Measurements from ENCODE around the gene MCCD1.
A peak's percentile ranks its signal among the peaks of the same experiment; 100 is the strongest.

MCCD1 gene

DNA sequence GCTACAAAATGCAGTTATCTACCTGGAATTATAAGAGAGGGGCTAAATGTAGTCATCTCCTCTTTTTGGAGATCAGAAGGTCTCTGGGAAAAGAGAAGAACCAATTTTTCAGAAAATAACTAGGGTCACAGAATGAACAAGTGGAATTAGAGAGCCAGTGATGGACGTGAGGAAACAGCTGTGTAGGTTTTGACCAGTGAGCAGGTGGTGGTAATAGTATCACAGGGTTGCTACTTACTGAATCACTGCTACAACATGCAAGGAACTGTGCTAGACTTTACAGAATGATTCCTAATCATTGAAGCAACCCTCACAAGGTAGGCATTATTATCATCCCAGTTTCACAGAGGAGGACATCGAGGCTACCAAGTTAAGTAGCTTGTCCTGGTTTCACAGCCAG is 15.9 kb downstream of the MCCD1 start:
- DNase-seq, result no peak

DNA sequence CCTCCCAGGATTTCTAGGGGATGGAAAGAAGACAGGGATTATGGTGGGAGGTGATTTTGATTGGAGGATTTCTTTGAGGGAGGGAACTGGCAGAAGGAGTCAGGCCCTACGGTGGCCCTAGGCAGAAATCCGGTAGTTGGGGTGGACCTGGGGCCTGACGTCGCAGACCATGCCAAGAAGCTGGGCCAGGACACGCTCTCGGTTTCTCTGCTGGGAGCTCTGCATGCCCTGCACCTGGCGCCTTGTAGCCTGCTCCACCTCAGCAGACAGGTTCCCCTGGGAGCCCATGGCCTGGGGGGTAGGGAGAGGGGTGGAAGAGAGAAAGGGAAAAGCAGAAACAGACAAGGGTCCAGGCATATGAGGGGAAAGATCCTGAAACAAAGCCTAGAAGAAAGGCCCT is 16.5 kb downstream of the MCCD1 start:
- no peak for DNase-seq

DNA sequence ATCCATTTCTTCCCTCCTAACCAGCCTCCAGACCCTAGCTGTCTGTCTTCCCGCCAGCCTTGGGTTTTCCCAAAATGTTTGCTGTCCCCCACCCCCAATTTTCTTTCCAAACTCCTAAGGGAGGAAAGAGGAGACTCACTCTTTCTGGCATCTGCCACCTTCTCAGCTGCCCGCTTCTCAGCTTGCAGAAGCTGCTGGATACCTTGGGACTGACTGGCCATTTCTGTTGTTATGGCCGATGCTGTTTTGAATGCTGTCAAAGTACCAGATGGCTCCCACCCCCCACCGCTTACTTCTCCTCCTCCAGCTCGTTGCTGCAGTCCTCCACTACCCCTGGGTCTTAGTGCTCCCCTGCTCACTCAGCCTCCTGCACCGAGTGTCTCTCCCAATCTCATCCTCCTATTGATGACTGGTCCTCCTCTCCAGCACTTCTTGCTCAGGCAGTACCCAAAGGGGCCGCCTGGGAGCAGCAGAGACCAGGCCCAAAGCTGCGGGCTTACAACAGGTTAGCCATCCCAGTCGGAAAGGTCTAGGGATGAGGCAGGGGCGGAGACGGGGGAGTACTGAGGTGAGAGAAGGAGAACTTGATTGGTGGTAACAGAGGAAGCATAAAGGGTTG is 17.7 kb downstream of the MCCD1 start, which contains the start of gene ATP6V1G2:
ATP6V1G2 (minus strand) TSS at position 270 of the 619 bp plus-strand sequence; CDS start at position 221, 49 bp downstream.
- peak; percentile 86 to 88 for DNase-seq

DNA sequence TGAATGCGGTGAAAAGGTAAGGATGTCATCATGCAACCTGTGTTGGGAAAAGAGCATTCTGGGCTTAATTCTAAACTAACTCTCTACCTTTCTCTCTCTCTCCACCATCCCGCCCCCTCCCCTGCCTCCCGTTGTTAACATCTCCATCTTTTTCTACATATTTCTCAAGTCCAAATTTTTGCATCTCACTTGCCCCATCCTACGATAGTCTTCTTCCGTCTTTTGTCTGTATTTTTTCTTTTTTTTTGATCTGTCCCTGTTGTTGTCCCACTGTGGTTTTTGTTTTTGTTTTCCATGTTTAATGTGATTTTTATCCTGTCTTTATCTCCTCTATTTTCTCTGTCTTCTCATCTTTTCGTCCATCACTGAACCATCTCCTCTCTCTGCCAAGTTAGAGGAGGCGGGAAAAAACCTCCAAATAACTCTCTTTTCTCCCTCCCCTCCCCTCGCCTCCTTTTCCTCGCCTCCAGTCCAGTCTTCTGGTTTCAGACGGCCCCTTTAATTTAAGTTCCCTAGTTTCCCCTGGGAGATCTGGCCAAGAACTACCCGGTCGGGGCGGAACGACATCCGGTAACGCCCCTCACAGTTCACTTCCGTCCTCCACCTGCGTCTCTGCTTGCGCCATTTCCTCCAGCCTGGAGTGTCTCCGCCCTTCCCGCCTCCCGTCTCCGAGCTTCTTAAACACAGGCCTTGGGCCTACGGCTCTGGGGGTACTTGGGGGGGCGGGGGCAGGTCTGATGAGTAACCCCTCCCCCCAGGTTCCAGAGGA is 18.4 kb downstream of the MCCD1 start, which contains the start of gene NFKBIL1:
NFKBIL1 (plus strand) TSS at position 651 of the 769 bp plus-strand sequence; CDS start at position 738, 87 bp downstream.
- DNase-seq, result peak; percentile 91 to 95

DNA sequence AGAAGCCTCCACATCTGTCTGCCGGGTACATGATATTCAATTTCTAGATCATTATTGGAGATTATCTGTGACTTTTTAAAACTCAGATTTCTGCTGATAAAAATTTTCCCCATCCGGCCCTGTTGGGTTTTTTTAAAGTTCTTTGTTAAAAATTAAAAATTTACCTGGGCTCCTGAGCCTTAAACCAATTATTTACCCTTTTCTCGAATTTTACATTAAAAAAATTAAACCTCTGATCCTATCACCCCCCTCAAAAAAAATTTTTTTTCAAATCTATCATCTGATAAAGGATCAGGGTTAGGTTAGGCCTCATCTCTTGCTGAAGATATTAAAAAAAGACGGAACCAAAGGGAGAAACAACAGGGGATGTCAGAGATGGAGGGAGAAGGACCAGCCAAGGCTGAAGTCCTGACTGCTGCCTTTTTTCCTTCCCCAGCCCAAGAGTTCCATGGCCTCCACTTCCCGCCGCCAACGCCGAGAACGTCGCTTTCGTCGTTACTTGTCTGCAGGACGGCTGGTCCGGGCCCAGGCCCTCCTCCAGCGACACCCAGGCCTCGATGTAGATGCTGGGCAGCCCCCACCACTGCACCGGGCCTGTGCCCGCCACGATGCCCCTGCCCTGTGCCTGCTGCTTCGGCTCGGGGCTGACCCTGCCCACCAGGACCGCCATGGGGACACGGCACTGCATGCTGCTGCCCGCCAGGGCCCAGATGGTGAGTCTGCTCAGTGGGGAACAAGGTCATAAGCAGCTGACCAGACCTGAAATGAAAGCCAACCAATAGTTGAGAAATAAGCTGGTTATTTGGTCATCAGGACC is 19.2 kb downstream of the MCCD1 start:
- DNase-seq, result no peak

DNA sequence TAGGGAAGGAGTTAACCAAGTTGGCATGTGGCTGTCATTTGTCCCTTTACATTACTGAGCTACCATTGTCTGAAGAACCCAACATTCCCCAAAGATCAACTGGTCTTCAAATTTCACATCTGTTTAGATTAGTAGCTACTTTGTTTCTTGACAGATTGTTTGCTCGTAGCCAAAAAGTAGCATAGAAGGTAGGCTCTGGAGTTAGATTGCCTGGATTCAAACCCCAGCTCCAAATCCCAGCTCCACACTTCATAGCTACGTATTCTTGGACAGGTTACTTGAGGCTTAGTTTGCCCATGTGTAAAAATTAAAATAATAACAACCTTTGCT is 19.7 kb downstream of the MCCD1 start:
- no peak for DNase-seq

DNA sequence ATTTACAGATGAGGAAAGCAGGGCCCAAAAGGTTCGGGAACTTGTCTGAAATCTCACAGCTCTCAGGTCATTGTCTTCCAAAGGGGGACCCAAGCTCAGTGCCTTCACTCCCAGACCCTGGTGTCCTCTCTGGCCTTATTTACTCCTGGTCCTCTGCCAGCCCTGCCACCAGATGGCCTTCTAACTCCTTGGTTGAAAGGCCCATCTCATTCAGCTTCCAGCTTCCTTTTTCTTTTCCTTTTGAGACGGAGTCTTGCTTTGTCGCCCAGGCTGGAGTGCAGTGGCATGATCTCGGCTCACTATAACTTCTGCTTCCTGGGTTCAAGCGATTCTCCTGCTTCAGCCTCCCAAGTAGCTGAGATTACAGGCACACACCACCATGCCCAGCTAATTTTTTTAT is 22.6 kb downstream of the MCCD1 start:
- DNase-seq, result peak; percentile 79

DNA sequence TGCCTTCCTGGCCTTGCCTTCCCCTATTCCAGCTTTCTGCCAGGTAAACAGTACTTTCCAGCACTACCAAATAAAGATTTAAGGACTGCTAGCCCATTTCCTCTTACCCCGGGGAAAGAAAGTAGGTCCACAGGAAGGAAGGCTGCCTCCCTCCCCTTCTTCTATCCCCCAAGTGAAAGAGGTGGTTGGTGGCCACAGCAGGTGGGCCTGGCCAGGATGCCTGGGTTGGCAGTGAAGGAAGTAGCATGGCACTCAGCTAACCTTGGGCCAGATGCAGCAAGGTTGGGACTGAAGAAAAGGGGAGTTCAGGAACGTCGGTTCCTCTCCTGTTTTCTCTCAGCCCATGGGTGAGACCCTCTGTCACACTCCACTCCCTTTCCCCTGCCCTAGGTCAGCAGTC is 27.5 kb downstream of the MCCD1 start:
- no peak for DNase-seq

DNA sequence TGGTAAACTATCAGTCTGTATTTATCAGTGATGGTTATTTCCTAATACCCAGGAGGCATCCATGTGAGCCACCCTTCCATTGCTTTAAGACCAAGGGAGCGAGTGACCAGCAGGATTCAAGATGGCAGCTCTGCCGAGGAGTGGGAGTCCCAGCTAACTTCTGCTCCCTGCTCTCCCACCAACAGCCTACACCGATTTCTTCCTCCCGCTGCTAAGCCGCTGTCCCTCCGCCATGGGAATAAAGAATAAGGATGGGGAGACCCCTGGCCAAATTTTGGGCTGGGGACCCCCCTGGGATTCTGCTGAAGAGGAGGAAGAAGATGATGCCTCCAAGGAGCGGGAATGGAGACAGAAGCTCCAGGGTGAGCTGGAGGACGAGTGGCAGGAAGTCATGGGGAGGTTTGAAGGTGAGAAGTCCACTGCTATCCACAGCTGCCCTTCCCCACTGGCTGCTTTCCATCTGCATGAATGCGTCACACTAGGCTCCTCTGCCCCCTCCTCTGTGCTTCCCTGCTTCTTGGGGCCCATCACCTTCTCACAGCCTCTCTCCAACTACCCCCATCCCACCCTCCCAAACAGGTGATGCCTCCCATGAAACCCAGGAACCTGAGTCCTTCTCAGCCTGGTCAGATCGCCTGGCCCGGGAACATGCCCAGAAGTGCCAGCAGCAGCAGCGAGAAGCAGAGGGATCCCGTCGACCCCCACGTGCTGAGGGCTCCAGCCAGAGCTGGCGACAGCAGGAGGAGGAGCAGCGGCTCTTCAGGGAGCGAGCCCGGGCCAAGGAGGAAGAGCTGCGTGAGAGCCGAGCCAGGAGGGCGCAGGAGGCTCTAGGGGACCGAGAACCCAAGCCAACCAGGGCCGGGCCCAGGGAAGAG is 28.9 kb downstream of the MCCD1 start:
- DNase-seq, result no peak

DNA sequence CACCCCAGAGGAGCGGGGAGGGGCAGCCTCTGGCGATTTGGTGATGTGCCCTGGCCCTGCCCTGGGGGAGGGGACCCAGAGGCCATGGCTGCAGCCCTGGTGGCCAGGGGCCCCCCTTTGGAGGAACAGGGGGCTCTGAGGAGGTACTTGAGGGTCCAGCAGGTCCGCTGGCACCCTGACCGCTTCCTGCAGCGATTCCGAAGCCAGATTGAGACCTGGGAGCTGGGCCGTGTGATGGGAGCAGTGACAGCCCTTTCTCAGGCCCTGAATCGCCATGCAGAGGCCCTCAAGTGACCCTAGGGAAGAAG is 29.5 kb downstream of the MCCD1 start:
- DNase-seq, result no peak

DNA sequence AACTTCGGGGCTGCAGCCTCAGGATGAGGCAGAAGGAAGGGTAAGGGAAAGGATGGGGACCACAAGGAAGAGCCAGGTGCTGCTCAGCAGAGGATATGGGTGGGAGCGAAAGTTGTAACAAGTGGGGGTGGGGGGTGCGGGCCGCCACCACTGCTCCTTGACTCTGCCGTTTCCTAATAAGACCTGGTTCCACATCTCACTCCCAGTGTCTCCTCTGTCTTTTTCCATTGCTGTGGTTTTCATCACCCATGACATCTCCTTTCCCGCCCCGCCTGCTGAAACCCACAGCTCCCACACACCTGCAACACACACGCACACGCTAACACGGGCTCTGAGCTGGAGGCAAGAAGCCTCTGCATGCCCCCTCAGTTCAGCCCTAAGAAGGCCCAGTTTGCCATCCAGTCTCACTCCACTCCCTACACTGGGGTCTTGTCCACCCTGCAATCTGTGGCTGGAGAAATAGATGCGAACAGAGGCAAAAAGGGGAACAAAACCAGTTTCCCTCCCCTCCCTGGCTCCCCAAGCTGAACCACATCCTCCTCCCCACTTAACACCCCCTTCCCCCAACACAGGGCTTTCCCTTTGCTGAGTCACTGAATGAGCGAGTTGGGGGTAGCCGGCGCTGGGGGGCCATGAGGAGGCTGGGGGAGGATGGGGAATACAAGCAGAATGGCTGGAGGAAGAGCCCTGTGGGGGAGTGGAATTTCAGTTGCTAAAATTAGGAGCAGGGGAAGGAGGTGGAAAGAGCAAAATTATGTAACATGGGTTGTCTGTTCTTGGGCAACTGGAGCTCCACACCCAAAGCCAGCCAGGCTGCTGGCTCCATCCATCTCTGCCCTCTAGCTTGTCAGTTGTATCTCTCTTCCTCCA is 30.1 kb downstream of the MCCD1 start:
- DNase-seq, result peak; percentile 71 to 83

DNA sequence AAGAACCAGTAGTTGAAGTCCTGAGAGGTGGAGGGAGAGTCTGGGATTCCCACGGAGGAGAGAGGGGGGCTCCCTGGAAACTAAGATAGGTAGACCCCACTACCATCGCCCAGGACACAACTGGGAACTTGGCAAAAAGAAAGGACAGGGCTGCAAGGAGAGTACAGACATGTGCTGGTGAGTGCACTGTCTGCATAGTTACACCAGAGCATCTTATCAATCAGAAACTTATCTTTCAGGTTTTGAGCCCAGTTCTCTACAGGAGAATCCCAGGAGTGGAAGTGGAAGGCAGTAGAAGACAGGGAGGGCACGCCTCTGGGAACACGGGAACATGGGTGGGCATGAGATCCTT is 30.8 kb downstream of the MCCD1 start:
- no peak for DNase-seq

DNA sequence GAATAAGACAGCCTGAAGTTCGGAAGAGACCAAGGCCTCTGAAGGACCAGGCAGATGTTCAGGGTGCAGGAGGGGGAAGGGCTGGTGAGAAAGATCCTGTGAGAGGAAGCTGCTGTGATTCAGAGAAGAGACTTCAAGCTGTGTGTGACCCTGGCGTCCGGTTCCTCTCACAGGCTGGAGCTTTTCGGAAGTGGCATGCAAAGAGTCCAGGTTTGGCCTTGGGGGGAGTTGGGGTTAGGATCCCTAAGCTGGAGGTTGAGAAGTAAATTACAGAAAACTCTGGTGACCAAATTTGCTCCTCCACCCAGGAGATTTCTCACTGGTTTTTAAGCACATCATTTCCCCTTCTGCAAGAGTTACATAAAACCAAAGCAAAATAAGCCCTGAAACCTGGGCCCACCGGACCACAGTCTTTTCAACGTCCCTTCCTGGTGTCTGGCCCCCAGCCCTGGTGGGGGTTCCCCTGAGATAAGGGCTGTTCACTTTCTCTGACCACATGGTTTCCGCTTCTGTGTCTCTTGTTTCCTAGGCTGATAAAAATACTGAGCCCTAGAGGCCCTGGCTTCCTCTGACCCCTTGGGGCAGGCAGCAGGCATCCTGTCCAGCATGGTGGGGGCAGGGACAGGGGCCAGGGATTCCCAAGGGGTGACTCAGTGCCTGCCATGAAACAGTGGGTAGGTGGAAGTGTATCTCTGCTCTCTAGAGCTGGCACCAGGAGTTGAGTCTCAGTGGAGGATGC is 31.4 kb downstream of the MCCD1 start:
- peak; percentile 61 to 78 for DNase-seq

DNA sequence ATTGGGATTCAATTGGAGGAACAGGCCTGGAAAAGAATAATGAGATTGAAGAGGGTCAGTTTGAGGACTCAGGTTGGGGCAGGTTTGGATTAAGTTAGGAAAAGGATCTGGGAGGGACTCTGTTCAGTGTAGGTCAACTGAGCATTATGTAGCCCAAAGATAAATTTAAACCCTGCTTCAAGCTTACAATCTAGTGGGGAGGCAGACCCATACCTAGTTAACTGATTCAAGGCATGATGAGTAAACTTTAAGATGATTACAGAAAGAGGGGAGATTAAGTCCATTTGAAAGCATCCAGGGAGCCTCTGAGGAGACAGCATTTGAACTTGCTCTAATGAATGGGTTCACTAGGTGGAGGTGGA is 31.9 kb downstream of the MCCD1 start:
- DNase-seq, result no peak

DNA sequence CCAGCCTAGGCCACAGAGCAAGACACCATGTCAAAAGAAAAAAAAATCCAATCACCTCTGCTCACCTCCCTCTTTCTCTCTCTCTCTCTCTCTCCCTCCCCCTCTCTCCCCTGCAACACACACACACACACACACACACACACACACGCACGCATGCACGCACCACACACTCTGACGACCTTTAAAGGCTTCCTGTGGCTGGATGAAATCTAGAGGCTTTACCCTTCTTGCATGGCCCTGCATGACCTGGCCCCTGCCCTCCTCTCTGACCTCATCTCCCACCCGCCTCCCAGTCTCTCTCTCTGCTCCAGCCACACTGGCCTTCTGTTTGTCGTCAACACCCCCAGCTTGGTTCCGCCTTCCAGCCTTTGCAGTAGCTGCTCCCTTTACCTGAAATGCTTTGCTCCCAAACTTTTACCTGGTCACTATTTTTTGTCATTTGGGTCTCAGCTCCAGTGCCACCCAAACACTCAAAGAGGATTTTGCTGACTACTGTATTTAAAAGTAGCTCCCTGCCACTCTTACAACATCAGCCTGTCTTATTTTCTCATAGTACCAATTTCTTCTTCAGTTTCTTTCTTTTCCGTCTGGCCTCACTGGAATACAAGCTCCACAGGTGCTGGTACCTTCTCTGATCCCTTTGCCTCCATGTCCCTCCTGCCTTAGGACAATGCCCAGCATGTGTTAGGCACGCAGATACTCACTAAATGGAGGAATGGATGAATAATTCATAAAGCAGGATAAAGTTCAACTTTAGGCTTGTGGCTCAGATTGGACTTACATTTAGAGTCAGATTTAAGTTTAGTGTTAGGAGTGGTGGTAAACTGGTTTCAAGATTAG is 39.0 kb downstream of the MCCD1 start:
- peak; percentile 47 to 51 for DNase-seq

DNA sequence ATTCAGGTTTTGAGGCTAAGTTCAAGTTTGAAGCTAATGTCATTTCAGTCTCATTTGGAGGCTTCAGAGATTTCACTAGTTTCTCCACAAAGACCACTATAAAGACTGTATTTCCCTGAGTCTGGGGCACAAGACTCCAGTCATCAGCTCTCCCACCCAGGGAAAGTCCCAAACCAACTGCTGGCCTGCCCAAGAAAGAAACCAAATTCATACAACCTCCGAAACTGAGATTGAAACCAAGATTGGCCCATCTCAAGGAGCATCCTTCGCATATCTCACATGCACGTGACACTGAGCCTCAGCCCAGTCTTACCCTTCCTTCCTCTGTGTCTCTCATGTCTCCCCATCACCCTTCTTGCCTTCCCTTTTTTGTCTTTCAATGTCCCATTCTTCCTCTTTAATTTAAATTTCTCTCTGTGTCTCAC is 39.8 kb downstream of the MCCD1 start:
- DNase-seq, result peak; percentile 81 to 87

DNA sequence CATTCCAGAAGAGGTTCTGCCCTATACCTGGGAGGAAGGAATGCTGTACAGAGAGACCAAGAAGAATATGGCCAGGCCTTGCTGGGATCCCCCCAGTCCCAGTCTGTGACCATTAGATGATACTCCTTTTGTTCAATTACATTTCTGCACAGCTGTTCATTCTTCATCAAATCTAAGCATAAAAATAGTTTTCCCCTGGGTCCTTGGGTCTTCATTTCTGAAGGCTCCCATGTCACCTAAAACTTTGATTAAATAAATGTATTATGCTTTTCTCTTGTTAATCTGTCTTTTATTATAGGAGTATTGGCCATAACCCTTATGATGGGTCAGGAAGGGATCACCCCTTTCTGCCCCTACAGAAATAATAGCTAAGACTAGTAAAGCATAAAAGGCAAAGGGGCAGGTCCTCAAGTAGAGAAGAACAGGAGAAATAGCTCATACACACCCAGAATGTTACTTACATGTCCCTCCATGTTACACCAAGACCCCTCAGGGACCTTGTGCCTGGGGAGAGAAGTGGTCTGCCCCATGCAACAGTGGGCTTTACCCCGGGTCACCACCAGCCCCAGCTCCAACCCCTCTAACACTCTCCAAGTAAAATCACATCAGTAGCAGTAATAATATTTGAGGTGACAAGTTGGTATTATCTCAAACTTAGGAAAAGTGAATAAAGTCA is 41.2 kb downstream of the MCCD1 start:
- no peak for DNase-seq

DNA sequence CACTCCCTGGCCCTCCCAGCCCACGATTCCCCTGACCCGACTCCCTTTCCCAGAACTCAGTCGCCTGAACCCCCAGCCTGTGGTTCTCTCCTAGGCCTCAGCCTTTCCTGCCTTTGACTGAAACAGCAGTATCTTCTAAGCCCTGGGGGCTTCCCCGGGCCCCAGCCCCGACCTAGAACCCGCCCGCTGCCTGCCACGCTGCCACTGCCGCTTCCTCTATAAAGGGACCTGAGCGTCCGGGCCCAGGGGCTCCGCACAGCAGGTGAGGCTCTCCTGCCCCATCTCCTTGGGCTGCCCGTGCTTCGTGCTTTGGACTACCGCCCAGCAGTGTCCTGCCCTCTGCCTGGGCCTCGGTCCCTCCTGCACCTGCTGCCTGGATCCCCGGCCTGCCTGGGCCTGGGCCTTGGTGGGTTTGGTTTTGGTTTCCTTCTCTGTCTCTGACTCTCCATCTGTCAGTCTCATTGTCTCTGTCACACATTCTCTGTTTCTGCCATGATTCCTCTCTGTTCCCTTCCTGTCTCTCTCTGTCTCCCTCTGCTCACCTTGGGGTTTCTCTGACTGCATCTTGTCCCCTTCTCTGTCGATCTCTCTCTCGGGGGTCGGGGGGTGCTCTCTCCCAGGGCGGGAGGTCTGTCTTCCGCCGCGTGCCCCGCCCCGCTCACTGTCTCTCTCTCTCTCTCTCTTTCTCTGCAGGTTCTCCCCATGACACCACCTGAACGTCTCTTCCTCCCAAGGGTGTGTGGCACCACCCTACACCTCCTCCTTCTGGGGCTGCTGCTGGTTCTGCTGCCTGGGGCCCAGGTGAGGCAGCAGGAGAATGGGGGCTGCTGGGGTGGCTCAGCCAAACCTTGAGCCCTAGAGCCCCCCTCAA is 43.5 kb downstream of the MCCD1 start, which contains the start of gene LTA:
LTA (plus strand) TSS at position 249 of the 871 bp plus-strand sequence; CDS start at position 703, 454 bp downstream.
- DNase-seq, result peak; percentile 78 to 81
